Activated CD4-positive, CD25-positive, alpha-beta regulatory T cell treated with anti-CD3 and anti-CD28 coated beads, Interleukin-2, amount 50 U/mL, for 24 hours (primary cell): ENCODE data around the gene ENDOV.

ENCODE experiments used
- ATAC-seq, 2 donors: fragments of 150-1000 bp; cut with Tn5 transposase; one replicate each; pipeline ENCODE4 v1.10.0; 2021; ENCODE audit warnings: mild to moderate bottlenecking in 1 of 2, moderate library complexity in 1 of 2

The ENDOV gene

DNA sequence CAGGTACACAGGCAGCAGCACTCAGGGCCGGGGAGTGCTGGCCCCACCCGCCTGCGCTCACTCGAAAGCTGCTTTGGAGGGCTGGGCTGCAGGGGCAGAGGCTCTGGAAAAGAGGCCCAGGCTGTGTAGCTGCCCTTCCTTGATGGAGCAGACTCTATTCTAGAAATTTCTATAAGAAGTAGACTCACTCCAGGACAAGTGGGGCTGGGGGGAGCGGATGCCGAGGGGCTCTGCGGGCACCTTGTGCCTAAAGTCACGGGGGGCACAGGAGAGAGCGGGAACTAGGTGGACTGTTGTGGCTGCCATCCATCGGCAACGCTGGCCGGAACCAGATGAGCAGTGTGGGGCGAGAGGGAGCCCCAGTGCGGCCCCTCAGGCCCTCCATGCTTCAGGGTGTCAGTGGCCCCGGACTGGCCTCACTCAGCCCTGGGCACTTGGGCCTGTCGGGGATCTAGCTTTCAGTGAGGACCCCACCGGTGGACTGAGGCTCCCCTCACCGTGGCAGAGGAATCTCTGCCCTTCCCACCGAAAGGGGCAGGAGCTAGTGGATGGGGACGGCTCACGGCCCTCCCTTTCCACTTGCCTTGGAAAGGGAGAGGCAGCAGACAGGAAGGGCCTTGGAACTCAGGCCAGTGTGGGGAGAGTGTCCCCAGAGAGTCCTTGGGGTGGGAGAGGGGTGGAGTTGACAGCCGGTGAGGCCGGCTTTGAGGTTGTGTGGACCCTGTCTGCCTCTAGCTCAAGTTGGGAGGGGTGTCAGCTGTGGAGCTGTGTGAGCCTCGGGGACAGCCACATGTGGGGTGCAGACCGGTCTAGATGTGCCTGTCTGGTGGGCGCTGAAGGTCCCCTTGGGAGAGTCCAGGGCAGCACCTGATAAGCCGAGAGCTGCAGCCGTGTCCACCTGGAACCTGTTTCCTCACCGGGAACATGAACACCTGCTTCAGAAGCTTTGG is 16.6 kb downstream of the ENDOV start:
- no peak for ATAC-seq

DNA sequence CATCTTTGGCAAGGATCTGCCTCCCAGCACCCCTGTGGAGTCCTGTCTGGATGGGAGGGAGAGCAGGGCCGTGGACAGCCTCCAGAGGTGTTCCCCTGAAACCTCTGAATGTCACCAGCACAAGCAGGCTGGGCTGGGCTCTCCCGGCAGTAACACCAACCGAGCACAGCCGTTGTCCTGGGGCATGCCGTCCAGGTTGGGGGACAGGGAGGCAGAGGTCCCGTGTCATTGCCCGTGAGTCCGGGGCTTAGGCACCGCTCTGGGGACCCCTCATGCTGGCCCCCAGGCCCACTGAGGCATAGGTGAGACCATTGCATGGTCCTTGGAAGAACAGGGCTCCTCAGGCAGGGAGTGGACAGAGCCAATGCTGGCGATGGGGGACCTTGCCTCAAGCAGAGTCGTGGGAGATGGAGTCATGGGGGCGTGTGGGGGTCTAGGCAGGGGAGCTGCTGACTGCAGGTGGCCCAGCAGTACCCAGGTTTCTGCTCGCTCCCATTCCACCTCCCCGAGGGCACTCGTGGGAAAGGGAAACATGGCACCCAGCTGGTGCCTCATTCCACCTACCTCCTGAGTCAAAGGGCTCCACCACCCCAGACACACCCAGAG is 17.5 kb downstream of the ENDOV start:
- ATAC-seq: no peak

DNA sequence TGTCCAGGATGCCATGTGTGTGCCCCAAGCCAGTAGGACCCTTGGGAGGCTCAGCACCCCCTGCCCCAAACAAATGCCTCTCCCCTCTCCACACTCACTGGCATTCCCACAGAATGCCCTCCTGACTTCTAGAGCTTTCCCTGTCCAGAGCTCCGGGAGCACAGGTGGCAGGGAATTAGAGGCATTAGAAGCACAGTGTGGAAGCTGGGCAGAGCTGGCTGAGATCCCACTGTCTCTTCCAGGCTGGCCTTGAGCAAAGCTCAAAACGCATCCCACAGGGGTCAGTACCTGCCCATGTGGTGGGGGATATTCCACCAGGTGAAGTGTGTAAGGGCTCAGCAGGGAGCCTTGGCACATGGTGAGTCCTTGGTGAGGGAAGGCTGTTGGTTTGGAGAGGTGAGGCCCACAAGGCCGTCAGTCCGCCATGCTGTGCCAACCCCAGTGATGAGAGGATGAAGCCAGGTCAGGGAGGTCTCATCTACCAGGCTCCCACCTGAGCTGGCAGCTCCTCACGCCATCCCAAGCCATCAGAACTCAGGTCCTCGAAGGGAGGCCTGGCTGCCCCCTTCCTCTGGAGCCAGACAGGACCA is 18.1 kb downstream of the ENDOV start:
- no peak for ATAC-seq

DNA sequence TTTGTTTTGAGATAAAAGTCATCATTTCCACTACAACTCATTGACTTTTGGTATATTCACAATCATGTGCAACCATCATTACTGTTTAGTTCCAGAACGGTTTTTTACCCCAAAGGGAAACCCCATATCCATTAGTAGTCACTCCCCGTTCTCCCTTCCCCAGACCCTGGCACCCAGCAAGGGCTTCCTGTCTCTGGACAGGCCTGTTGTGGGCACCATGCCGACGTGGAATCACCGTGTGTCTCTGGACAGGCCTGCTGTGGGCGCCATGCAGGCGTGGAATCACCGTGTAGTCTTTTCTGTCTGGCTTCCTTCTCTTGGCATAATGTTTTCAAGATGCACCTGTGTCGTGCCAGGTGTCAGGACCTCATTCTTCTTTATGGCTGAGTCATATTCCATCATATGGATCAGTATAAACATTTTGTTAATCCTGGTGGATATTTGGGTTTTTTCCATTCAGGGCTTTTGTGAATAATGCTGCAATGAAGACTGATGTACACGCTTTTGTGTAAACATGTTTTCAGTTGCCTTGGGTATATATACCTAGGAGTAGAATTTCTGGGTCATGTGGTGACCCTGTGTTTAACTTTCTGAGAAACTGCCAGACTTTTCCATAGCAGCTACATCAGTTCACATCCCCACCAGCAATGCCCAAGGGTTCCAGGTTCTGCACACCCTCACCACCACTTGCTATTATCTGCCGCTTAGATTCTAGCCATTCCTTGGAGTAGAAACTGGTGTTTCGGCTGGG is 19.1 kb downstream of the ENDOV start:
- no peak for ATAC-seq

DNA sequence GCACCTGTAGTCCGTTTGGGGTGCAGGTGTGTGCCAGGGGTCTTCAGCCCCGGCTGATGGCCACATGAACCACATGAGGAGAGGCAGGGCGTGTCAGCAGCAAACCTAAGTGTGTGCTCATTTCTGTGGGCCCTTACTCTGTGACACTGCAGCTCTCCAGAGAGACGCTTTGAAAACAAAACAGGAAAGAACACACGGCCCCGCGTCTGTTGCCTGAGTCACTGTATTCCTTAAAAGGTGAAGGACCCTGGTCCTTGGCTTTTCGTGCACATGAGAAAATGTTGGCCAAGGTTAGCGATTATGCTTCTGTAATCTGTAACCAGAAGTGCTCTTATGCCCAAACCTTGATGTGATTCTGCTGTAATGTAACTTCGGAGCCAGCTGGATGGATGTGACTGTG is 22.6 kb downstream of the ENDOV start:
- no peak for ATAC-seq

DNA sequence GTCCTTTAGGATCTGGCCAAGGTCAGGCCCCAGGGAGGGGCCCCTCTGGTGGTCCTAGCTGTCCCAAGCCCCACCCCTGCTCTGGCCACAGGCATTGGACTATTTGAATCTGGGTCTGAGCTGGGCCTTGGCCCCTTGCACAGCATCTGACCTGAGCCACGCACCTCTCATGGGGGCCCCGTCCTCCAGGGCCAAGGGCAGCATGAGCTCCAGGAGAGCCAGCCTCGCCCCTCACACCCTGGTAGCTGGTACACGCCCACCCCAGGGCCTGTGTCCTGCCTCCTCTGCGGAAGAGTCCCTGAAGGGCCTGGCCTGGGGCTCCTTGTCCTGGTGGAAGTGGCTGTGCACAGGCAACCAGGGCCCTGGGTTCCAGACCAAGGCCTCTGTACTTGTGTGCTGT is 23.8 kb downstream of the ENDOV start:
- ATAC-seq: no peak

DNA sequence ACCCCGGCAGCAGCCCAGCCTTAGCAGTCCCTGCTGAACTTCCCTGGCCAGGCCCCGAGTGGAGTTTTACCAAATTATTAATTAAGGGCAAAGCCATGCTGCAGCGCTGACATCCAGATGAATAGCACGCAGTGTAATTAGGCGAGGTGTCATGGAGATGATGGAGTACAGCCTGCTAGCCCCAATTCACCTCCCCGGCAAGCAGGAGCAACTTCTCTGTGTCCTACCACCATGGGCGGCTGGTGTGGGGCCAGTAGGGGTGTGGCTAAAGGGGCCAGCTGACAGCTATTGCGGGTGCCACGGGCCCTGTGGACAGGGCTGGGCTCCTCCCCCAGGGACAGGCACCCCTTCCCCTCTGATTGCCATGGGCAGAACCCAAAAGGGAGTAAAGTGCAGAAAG is 24.5 kb downstream of the ENDOV start:
- no peak for ATAC-seq

DNA sequence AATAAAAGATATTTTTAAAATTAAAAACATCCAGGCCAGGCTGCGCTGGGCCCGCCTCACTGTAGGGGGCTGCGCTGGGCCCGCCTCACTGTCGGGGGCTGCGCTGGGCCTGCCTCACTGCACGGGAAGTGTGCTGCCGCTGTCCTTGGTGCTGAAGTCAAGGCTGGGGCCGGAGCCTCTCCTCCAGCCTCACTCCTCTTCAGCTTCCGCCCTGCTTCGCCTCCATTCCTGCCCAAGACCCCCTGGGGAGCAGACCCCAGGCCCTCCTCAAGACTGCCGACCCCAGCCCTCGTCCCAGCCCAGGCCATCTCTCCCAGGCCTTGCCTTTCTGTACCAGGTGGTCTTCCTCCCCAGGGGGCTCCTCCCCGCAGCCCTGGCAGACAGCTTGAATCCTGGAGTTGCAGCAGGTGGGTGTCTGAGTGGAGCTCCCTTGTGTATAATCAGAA is 26.2 kb downstream of the ENDOV start:
- ATAC-seq: no peak

DNA sequence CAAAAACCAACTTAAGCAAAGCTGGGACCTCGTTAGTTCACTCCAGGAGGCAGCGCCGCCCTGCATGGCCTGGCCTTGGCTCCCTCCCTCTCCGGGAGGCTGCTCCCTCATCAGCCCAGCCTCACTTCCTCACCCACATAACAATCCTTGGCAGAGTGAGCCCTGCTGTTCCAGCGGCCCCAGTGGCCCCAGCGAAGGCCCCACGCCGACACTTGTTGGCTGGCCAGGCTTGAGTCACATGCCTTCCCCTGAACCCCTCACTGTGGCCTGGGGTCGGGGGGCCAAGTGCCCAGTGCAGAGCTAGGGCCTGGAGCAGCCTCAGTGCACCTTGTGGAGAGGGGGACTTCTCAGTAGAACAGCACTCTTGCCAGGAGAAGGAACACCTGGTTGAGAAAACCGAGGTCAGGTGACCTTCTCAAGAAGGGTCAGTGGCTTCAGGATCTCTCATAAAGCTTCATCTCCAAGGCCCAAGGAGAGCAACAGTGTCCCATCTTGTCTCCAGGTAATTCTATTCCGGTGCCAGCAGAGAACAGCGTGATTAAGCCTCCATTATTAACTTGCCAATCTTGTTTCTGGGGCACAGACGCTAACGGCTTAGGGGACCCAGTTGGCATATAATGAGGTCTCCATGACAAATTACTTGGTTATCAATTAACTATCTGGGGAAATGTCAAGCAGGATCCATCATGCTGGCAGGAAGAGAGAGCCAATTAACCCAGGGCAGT is 26.8 kb downstream of the ENDOV start:
- no peak for ATAC-seq

DNA sequence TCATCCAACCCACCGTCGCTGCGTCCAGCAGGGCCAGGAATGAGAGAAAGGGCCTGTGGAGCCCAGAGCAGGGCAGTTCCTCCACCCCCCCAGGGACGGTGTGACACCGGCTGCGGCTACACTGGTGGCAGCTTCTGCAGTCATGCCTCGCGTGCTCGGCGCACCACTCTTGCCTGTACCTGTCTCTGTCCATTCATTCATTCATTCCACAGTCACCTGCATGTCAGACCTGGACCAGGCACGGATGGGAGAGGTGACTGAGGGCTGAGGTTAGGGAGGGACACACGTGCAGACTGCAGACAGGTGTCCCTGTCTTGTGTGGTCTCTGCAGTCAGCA is 27.3 kb downstream of the ENDOV start:
- ATAC-seq: no peak

DNA sequence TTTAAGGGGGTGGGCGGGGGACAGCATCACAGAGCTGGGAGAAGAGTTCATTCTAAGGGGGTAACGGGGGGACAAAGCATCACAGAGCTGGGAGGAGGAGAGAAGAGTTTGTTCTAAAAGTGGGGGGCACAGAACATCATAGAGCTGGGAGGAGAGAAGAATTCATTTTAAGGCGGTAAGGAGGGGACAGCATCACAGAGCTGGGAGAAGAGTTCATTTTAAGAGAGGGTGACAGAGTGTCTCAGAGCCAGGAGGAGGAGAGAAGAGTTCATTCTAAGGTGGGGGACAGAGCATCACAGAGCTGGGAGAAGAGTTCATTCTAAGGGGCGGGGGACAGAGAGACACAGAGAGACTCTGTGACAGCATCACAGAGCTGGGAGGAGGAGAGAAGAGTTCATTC is 27.8 kb downstream of the ENDOV start:
- no peak for ATAC-seq

DNA sequence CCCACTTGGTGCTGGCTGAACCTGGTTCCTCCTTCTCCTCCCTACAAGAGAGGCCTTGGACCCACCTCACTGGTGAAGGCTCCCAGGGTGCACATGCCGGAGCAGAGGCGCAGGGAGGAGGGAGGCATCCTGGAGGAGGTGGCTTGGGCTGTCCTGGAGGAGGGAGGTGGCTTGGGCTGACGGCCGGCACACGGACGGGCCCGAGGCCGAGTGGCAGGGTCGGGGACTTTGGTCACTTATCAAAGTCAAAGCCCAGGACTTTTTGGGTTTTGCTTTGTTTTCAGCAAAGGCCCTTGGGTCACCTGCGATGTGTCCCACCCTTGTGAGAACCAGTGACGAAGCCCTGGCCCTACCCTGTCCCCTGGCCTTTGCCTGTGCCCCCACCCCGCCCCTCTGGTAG is 28.5 kb downstream of the ENDOV start:
- no peak for ATAC-seq

DNA sequence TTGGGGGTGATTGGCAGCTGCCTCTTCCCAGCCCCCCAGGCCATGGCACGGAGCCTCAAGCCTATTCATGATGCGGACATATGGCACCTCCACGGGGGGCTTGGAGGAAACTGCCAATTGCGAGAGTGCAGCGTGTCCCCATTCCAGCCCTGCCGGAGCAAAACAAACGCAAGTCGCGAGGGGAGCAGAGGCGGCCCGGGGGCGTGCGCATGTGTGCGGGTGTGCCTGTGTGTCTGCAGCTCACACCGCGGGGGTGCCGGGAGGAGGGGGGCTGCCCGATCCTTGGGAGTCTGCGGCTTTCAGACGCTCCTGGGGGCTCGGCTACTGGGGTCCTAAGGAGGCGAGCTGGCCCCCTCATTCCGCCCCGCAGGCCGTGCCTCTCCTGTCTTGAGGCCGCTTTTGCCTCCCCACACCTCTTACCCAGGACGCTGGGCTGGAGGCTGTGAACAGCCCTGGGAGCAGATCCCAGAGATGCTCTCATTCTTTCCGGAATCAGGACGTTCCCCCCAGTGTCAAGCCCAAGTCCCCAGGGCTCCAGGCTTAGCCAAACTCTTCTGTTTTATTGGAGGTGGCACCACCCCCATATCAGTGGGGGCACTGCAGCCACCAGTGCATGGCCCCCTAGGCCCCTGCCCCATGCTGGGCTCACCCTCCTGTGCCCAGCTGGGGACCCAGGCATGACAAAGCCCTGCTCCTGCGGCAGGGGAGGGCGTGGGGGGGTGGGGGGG is 29.1 kb downstream of the ENDOV start:
- no peak for ATAC-seq

DNA sequence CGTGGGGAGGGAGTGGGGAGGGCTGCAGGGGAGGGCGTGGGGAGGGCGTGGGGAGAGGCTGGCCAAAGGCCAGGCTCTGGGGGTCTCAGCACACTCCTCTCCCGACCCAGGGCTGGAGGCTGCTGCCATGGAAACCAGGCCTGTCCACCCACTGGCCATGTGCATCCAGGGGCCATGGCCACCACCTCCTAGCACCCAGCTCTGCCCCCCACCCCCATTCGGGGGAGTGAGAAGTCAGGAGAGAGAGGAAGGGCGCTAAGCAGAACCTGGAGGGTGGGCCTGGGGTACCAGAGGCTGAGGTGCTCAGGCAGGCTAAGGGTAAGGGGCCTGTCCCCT is 29.6 kb downstream of the ENDOV start:
- ATAC-seq: no peak

DNA sequence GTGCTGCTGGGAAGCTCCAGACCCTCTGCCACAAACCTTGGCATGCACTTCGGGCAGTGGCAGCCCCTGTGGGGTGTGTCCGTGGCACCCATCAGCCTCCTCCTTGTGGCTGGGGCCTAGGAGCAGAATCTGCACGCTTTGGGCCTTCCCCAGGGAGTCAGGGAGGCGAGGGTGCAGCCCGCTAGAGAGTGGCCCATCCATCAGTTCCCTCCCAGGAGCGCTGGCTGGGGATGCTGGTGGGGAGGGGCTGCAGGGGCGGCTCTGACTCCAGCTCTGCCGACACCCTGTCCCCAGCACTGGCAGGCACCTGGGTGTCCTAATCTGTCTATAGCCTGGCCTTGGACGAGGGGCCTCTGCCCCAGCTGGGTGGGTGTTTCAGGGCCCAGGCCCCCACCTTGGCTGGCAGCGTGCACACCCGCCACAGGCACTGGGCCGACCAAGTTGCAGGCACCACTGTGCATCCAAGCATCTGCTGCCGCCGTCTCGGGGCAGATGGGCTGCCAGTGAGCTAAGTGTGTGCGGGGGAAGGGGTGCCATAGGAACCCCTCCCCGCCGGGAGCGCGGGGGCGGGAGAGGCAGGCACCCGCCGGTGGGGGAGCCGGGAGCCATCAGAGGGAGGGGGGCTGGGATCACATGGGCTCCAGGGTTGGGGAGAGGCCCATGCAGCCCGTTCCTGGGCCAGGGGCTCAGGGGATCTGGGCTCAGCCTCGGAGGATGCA is 30.2 kb downstream of the ENDOV start:
- ATAC-seq: no peak

DNA sequence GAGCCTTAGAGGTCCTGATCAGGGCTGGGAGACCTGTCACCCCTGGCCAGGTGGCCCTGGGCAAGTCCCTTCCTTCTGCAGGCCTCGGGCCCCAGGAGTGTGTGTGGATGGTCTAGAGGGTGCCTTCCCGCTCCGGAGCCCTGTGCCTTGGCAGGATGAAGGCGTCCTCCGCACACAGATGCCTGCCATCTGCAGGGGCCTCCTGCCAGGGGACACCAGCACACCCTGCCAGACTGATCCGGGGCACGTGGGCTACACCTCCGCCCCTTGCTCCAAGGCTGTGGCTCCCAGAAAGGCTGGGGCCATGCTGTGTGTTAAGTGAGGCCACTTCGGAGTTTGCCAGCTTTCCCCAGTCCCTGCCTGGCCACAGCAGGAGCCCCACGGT is 30.8 kb downstream of the ENDOV start:
- ATAC-seq: no peak

DNA sequence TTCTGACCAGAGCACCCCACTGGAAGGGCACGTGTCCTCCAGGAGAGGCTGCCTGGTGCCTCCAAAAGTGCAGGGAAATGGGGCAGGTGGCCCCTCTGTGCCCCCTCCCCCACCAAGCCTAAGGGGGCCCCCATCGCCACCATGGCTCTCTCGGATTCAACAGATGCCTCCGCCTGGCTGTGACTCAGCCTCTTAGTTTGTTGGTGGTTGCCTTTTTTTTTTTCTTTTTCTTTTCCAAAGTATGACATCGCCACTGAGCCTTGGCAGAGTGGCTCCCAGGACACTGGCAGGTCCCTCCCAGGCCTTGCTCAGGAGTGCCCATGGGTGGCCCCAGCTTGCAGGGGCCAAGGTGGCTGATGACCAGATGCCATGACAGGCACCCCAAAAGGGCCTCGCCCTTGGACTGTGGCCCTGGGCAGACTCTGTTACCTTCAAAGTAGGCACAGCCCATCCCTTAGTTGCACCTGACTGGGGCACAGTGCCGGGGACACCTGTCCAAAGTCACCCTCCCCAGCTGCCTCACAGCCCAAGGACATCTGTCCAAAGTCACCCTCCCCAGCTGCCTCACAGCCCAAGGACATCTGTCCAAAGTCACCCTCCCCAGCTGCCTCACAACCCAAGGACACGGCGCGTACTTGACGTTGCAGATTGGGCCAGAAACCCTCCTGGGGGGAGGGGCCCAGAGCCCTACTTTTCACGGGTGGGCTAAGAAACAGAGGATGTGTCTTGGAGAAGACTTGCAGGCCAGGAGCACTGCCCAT is 31.9 kb downstream of the ENDOV start:
- no peak for ATAC-seq

DNA sequence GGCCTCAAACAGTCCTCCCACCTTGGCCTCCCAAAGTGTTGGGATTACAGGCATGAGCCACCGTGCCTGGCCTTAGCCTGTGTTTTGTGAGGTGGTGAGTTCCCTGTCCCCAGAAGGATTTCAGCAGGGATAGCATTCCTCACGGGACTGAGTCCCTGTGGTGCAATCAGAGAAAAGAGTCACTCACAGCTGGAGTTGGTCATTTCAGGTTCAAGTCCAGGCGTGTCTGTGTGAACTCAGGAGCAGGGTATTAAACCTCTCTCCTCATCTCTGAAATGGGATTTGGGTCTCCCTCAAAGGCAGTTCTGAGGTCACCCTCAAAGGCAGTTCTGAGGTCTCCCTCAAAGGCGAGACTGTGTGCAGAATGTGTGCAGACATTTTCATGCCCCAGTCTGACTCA is 32.8 kb downstream of the ENDOV start:
- no peak for ATAC-seq

DNA sequence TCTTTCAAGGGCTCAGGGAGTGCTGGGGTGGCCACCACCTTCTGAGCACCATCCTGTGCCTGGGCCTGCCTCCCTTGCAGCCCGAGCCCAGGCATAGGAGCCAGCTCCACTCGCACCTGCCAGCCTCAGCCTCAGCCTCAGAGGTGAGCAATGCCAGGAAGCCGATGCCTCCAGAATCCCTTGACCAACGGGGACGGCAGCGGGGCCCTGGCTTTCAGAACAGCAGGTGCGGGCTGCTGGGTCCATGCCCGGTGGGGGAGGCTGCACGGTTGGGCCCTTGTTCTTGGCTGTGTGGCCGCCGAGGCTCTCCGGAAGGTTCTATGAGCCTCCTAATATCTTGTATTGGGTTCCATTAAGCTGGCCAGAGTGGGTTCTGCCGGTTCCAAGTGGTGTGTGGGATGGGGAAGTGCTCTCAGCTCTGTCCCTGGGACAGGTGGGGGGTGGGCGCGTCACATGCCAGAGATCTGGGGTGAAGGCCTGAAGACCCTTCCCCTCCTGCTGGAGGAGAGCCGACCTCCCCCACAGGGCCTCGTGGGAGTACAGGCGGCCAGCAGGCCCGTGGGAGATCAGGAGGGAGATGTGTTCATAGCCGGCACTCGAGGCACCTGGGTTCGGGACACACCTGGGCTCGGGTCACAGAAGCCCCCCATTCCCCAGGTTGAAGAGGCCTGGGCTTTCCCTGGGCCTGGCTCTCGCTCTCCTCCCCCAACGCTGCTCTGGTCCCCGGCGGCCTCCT is 34.4 kb downstream of the ENDOV start:
- no peak for ATAC-seq
